Activated CD4-positive, CD25-positive, alpha-beta regulatory T cell (primary cell): ENCODE measurements around the gene EIF4A3.
"Not testable (repeated sequence)": the region's sequence is repeated elsewhere in the genome, so short reads cannot be mapped to it uniquely, and the experiment has no call there.

Experiments used
- DNase-seq, 4 experiments: peaks; one replicate each; lab custom pipeline; 2025; lab: John Stamatoyannopoulos, UW

The EIF4A3 gene

DNA sequence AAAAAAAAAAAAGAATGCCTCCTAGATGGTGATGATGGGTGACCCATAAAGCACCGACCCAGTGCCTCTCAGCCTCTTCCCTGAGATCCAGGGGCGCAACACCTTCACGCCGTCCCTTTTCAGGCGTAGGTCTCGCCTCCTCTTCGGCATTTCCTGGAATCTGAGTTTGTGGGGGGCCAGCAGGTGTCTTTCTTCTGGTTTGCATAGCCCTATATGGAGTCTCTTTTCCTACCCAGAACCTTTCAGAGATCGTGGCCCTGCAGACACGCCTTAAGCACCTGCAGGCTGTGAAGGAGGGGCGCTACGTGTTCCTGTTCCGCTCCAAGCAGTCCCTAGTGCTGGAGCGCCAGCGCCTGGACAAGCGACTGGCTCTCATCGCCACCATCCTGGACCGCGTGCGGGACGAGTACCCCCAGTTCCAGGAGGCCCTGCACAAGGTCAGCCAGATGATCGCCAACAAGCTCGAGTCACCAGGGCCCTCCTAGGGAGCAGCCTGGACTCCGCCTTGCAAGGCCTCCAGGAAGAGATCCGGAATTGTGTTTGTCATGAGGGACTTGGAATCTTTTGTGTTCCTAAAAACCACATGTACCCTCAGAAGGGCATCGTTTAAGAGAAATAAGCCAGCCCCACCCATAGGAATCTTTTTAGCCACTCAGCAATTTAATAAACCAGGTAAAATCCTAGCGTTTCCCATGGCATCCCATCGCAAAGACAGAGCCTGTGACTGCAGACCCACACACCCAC, 47.5 kb downstream of the EIF4A3 start:
- DNase-seq: no peak

DNA sequence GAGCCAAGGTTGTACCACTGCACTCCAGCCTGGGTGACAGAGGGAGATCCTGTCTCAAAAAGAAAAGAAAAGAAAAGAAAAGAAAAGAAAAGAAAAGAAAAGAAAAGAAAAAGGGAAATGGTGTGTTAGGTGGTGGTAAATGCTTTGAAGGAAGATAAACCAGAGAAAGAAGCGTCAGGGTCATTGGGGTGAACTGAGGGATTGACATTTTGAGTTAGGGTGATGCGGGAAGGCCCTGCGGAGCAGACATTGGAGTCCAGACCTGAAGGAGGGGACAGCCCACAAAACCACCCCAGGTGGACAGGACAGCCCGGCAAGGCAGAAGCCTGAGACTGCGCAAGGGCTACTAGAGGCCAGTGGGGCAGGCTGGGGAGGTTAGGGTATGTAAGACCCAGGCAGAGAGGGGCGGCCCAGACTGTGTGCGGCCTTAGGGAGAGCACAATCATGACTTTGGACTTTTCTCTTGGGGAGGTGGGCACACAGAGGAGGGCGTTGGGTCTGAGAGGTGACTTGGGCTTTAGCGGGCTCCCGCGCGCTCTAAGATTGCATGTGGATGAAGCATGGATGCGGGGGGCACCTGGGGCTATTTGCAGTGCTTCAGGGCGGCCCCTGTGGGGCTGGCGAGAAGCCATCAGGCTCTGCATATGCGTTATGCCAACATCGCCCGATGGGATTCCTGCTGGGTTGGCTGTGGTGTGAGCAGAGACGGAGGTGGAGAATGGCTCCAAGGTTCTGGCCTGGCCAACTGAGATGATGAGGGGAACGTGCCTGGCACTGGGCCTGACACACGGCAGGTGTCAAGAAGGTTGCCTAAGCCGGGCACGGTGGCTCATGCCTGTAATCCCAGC, 48.9 kb downstream of the EIF4A3 start:
- DNase-seq: no peak

- no peak for DNase-seq
Observed at GRCh38 chr17:80097127-80097621, 49.8 kb downstream of the EIF4A3 start.

DNA sequence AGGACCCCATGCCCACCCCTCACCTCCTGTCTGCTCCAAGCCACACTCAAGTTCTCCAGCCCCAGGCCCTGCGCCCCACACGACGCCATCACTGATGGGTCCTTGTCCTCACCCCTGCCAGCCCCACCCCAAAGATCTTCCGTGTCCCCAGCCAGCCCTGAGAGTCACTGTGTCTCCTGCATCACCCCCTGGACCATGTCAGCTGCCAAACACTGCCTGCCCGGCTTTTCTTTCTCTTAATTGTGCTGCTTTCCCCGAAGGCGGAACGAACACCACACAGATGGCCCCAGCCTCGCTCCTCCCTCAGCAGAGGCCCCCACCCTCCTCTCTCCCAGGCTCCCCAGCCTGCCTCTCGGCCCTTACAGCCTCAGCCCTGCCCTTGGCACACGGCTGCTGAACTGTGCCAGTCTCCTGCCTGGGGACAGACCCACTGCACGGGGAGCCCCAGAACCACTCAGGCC, 50.3 kb downstream of the EIF4A3 start:
- no peak for DNase-seq

- DNase-seq: no peak
Observed at GRCh38 chr17:80095844-80096475, 51.0 kb downstream of the EIF4A3 start.

DNA sequence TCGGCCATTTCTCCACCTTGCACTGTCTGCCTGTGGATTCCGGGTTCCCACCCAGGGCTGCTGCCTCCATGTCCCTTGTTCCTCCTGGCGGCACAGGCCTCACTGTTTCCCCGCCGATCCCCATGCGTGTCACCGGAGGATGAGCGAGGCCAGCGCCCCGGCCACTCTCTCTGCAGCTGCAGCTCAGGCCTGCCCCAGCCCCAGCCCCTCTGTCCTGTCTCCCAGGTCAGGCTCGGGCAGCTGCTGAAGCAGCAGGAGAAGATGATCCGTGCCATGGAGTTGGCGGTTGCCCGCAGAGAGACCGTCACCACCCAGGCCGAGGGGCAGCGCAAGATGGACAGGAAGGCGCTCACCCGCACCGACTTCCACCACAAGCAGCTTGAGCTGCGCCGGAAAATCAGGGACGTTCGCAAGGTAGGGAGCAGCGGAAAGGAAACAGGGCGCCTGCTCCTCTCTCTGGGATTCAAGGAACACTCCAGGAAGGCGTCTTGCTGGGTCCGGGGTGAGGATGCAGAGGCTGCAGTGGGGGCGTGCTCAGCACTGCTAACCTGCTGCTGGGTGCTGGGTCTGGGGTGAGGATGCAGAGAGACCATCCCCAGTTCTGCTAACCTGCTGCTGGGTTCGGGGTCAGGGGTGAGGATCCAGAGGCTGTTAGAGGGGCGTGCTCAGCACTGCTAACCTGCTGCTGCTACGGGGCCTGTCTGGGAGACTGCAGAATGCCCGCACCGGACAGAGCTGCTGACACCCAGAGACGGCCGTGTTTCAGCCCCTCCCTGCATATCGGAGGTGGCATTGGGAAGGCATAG, 51.7 kb downstream of the EIF4A3 start:
- no peak for DNase-seq

DNA sequence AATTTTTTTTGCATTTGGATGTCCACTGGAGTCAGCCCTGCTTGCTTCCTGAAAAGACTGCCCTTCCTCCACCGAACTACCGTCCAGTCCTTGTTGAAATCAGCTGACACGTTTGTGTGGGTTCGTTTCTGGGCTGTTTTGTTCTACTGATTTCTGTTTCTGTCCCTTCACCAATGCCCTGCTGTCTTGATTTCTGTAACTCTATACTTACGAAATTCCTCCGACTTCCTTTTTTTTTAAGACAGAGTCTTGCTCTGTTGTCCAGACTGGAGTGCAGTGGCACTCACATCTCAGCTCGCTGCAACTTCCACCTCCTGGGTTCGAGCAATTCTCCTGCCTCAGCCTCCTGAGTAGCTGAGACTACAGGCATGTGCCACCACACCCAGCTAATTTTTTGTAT, 54.0 kb downstream of the EIF4A3 start:
- DNase-seq: no peak

GRCh38 chr17:80091376-80091775, 55.6 kb downstream of the EIF4A3 start:
- no peak for DNase-seq

DNA sequence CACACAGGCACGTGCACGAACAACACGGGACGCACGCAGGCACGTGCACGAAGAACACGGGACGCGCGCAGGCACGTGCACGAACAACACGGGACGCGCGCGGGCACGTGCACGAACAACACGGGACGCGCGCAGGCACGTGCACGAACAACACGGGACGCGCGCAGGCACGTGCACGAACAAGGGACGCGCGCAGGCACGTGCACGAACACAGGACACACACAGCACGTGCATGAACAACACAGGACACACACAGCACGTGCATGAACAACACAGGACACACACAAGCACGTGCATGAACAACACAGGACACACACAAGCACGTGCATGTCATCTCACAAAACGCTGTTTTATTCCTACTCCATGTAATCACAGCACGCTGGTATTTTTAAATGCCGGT, 56.8 kb downstream of the EIF4A3 start:
- not testable (repeated sequence) for DNase-seq

- no peak for DNase-seq
Observed at GRCh38 chr17:80089762-80090161, 57.2 kb downstream of the EIF4A3 start.

DNA sequence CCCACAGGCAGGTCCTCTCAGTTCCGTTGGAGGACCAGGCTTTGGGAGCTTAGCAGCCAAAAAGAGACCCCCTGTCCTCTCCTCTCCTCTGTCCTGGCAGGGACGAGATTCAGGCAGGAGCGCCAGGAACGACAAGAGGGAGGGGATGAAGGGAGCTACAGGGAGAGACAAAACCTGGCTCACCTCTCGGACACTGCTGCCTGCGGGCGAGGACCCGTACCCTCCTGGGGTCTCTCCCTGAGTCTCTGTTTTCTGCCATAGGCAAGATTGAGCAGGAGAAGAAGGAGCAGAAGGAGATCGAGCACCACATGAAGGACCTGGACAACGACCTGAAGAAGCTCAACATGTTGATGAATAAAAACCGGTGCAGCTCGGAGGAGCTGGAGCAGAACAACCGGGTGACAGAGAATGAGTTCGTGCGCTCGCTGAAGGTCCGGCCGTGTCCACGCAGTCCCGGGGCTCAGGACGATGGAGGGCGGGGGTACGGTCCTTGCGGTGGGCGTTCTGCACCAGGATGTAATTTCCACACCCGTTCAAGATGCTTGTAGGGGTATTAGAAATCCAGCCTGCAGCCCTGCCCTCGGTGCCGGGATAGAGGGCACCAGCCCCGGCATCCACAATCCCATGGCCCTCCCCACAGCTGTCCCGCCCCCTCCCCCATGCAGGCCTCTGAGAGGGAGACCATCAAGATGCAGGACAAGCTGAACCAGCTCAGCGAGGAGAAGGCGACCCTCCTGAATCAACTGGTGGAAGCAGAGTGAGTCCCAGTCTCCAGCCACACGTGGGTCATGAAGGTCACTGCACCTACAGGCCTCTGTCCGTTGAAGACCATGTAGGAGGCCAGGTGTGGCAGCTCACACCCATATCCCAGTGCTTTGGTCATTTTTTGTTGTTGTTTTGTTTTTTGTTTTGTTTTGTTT, 59.3 kb downstream of the EIF4A3 start:
- no peak for DNase-seq

DNA sequence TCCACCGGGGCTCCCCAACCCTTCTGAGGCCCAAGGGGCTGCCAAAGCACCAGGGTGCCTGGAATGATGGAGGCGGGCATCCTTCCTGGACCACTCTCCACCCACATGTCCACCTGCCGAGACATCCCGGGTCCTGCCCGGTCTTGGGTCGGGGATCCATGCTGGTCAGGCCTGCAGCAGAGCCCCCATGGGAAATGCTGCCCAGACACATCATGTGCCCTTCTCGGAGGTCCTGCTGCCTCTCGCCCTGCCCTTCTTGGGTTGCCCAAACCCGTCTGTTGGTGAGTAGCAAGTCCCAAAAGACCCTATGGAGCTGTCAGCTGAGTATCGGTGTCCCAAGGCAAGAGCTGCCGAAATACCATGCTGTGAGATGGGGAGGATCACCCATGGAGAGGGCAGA, 60.3 kb downstream of the EIF4A3 start:
- no peak for DNase-seq

DNA sequence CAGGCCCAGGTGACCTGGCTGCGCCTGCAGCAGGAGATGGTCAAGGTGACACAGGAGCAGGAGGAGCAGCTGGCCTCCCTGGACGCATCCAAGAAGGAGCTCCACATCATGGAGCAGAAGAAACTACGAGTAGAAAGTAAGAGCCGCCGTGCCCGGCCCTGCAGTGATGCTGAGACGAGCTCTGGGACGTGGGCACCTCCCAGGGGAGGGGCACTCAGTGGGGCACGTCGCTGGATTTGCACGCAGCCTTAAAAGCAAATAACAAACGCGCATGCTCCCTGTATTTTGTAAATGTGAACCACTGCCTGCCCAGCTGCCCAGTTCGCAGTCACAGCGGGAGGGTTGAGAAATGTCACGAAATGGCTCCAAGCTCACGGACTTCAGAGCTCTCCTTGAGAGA, 60.8 kb downstream of the EIF4A3 start:
- DNase-seq: no peak

GRCh38 chr17:80084773-80085172, 62.2 kb downstream of the EIF4A3 start:
- DNase-seq: no peak
